Parathyroid adenoma (tissue), 2 donors: ENCODE measurements around the gene MCCC1.
A peak's percentile ranks its signal among the peaks of the same experiment; 100 is the strongest.
"Not testable (repeated sequence)": the region's sequence is repeated elsewhere in the genome, so short reads cannot be mapped to it uniquely, and the experiment has no call there.

Experiments
- H2AFZ ChIP-seq: fragments of 300-600 bp; sonication (generic); one replicate; pipeline ENCODE4 v1.7.0; 2017; ENCODE audit warnings: antibody characterized with exemption, mild to moderate bottlenecking
- H3K27ac ChIP-seq: fragments of 300-600 bp; sonication (generic); one replicate; pipeline ENCODE4 v1.7.0; 2017
- H3K27me3 ChIP-seq: fragments of 300-600 bp; sonication (generic); one replicate; pipeline ENCODE4 v1.7.0; 2017; ENCODE audit warnings: low read length; ENCODE audit not compliant: control insufficient read depth, insufficient read depth
- H3K36me3 ChIP-seq: fragments of 300-600 bp; sonication (generic); one replicate; pipeline ENCODE4 v1.7.0; 2017; ENCODE audit warnings: low read length; ENCODE audit not compliant: control insufficient read depth, insufficient read depth
- H3K4me1 ChIP-seq: fragments of 300-600 bp; sonication (generic); one replicate; pipeline ENCODE4 v1.7.0; 2017; ENCODE audit warnings: control low read depth
- H3K4me2 ChIP-seq: fragments of 300-600 bp; sonication (generic); one replicate; pipeline ENCODE4 v1.7.0; 2017; ENCODE audit warnings: low read length
- H3K4me3 ChIP-seq: fragments of 300-600 bp; sonication (generic); one replicate; pipeline ENCODE4 v1.7.0; 2017; ENCODE audit warnings: low read depth, low read length
- H3K79me2 ChIP-seq: fragments of 300-600 bp; sonication (generic); one replicate; pipeline ENCODE4 v1.7.0; 2017; ENCODE audit warnings: control low read depth
- H3K9ac ChIP-seq: fragments of 300-600 bp; sonication (generic); one replicate; pipeline ENCODE4 v1.7.0; 2017; ENCODE audit warnings: mild to moderate bottlenecking
- H3K9me3 ChIP-seq: fragments of 300-600 bp; sonication (generic); one replicate; pipeline ENCODE4 v1.7.0; 2017; ENCODE audit warnings: low read length; ENCODE audit not compliant: control insufficient read depth
- TF ChIP-seq, protein P1 (sequence below): fragments of 300-600 bp; sonication (generic); IDR thresholded peaks from one replicate; pipeline ENCODE4 v1.7.0; 2017; ENCODE audit warnings: antibody characterized with exemption, mild to moderate bottlenecking
- donor health status: primary hyperparathyroidism.

The MCCC1 gene

DNA sequence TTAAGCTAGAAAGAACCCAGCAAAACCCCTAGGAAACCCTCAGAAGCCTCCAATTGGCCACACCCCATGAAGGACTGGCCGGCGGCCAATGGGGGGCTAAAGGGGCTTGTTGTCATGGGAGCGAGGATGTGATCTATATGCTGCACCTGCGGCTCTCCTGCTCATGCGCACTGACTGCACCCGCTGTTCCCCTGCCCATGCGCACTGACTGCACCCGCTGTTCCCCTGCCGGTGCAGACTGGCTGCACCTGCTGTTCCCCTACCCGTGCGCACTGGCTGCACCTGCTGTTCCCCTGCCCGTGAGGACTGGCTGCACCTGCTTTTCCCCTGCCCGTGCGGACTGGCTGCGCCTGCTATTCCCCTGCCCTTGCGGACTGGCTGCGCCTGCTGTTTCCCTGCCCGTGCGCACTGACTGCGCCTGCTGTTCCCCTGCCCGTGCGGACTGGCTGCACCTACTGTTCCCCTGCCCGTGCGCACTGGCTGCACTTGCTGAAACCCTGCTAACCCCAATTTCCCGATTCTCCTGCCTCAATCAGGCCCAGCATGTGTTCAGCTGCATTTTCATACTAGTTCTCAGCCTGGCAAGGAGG, 16.8 kb upstream of the MCCC1 start:
- no peak overlapping the region for H3K9ac ChIP-seq

DNA sequence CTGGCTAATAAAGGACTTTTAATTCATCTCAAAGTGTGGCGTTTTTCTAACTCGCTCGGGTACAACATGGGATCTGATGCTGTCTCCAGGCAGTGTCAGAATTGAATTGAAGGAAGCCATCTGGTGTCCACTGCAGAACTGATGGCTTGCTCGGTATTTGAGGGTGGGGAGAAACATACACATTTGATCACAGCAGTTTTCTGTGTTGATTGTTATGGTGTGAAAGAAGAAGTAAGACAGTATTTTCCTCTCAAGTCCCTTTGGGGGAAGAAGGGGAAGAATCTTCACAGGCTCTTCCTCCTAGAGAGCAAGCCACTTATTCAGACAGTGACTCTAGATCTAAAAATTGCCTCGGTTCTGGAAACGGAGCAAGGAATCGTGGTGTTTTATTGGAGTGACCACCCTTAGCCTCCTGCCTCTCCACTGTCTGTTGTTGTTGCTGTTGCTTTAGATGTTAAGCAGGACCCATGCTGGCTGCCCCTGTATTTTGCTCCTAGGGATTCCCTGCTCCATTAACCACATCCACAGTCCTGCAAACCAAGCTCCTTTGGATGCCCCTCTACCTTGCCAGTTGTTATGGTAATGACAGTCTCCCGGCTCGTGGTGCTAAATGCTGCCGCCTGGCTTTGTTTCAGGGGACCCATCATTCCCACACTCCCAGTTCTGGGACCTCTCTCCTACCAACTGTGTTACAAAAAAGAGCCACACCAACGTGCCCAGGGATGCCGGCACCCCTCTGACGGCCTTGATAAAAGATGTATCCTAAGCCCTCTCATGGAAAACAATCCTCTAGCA, 15.3 kb upstream of the MCCC1 start:
- Histone ChIP-seq H3K79me2 (no peaks in the 10 kb centered on the region), H3K27me3 (no peaks in the 10 kb centered on the region), H3K9me3 (no peaks in the 10 kb centered on the region), H3K4me1 (no peaks in the 10 kb centered on the region), H3K27ac (no peak overlapping the region), H2AFZ (no peak overlapping the region), H3K36me3 (no peaks in the 10 kb centered on the region), H3K4me2 (no peak overlapping the region), H3K4me3 (no peak overlapping the region), H3K9ac (no peak overlapping the region)
- TF ChIP-seq, protein P1, sequence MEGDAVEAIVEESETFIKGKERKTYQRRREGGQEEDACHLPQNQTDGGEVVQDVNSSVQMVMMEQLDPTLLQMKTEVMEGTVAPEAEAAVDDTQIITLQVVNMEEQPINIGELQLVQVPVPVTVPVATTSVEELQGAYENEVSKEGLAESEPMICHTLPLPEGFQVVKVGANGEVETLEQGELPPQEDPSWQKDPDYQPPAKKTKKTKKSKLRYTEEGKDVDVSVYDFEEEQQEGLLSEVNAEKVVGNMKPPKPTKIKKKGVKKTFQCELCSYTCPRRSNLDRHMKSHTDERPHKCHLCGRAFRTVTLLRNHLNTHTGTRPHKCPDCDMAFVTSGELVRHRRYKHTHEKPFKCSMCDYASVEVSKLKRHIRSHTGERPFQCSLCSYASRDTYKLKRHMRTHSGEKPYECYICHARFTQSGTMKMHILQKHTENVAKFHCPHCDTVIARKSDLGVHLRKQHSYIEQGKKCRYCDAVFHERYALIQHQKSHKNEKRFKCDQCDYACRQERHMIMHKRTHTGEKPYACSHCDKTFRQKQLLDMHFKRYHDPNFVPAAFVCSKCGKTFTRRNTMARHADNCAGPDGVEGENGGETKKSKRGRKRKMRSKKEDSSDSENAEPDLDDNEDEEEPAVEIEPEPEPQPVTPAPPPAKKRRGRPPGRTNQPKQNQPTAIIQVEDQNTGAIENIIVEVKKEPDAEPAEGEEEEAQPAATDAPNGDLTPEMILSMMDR, result no peak

More for the DNA sequence above, 16.8 kb upstream of the MCCC1 start:
- Histone ChIP-seq H3K4me2 (peak overlapping the region; percentile 76), H3K27me3 (no peaks in the 10 kb centered on the region), H3K9me3 (no peaks in the 10 kb centered on the region), H2AFZ (peak overlapping the region; percentile 38), H3K4me3 (no peak overlapping the region), H3K79me2 (no peaks in the 10 kb centered on the region), H3K36me3 (no peaks in the 10 kb centered on the region), H3K27ac (no peak overlapping the region), H3K4me1 (no peaks in the 10 kb centered on the region)
- TF ChIP-seq, protein P1, result no peak

DNA sequence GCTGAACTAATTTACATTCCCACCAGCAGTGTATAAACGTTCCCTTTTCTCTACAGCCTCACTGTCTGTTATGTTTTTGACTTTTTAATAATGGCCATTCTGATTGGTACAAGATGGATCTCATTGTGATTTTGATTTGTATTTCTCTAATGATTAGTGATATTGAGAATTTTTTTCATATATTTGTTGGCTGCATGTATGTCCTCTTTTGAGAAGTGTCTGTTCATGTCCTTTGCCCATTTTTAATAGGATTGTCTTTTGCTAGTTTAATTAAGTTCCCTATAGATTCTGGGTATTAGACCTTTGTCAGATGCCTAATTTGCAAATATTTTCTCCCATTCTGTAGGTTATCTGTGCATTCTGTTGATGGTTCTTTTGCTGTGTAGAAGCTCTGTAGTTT, 10.6 kb upstream of the MCCC1 start:
- not testable (repeated sequence) for H3K79me2 ChIP-seq, H2AFZ ChIP-seq, H3K4me1 ChIP-seq, H3K9ac ChIP-seq, H3K27me3 ChIP-seq, H3K4me3 ChIP-seq, H3K4me2 ChIP-seq, H3K9me3 ChIP-seq, H3K27ac ChIP-seq, H3K36me3 ChIP-seq

DNA sequence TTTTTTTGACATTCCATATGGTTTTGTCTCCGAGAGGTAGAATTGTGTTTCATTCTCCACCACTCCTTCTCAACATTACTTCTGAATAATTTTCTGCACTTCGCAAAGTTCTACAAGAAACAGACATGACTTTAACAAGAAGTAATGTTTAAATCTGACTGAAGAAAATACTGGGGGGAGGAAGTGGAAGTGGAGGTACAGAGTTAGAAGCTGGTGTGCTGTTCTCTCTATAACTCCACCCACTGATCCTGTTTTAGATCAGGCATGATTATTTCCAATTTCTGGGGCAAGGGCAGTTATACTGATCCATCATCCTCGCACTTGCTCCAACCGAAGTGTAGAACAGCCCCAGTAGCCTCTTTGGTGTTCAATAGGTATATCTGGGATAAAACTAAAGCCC, 9.2 kb upstream of the MCCC1 start:
- Histone ChIP-seq H3K4me3 (no peak overlapping the region), H3K27me3 (no peaks in the 10 kb centered on the region), H3K4me2 (no peak overlapping the region), H3K36me3 (no peaks in the 10 kb centered on the region), H3K9me3 (no peaks in the 10 kb centered on the region), H3K4me1 (no peaks in the 10 kb centered on the region), H3K79me2 (no peaks in the 10 kb centered on the region), H3K9ac (no peak overlapping the region), H3K27ac (no peak overlapping the region), H2AFZ (no peak overlapping the region)
- TF ChIP-seq, protein P1, result no peak

DNA sequence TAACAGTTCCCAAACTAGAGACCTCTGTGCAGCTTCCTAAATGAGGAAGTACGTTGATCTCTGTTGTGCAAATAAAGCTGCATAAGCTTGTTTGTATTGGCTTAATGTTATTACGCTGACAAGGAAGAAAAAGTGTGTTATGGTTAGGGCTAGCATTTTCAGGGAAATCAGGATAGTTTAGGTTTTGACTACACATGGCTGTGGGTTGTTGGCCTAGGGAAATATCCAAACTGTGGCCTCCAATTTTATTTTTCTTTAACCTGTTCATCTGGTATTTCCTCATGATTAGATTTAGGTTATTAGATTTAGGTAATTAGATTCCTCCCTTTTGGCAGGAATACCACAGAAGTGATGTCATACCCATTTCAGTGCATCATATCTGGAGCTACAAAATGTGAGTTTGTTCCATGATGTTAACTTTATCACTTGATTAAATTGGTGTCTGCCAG, 8.7 kb upstream of the MCCC1 start:
- peak overlapping the region; percentile 45 for H2AFZ ChIP-seq
- no peaks in the 10 kb centered on the region for H3K36me3 ChIP-seq
- H3K4me1 ChIP-seq, result no peaks in the 10 kb centered on the region
- H3K4me3 ChIP-seq, result no peak overlapping the region
- H3K9me3 ChIP-seq, result no peaks in the 10 kb centered on the region
- no peak overlapping the region for H3K9ac ChIP-seq
- TF ChIP-seq, protein P1, result no peak
- no peaks in the 10 kb centered on the region for H3K27me3 ChIP-seq
- H3K27ac ChIP-seq, result no peak overlapping the region
- no peaks in the 10 kb centered on the region for H3K79me2 ChIP-seq
- H3K4me2 ChIP-seq, result no peak overlapping the region

DNA sequence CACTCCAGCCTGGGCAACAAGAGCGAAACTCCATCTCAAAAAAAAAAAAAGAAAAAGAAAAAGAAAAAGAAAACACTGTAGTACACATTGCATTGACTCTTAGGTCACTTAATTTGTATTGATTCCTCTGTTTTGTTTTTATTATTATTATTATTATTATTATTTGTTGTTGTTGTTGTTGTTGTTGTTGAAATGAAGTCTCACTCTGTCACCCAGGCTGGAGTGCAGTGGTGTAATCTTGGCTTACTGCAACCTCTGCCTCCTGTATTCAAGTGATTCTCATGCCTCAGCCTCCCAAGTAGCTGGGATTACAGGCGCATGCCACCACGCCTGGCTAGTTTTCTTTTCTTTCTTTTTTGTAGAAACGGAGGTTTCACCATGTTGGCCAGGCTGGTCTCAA, 8.1 kb upstream of the MCCC1 start:
- not testable (repeated sequence) for H3K79me2 ChIP-seq, H3K36me3 ChIP-seq, H2AFZ ChIP-seq, H3K27ac ChIP-seq, H3K4me2 ChIP-seq, H3K4me3 ChIP-seq, H3K9me3 ChIP-seq, H3K27me3 ChIP-seq, H3K9ac ChIP-seq, H3K4me1 ChIP-seq
